K562 (cell line): ENCODE measurements around the gene GALNT18. TPM values are rescaled to one million over a fixed set of nuclear protein-coding genes. Genes with fewer than 3 reads are reported as not detected.

Experiments used
- ATAC-seq: fragments of 200-7000 bp; cut with Tn5 transposase; 3 replicates; pipeline ENCODE4 v1.9.1; 2020; ENCODE audit warnings: moderate library complexity
- BruUV-seq: library from RNA; stranded (reverse); fragments of 400-500 nt; replicated peaks from 2 replicates; lab custom pipeline; 2021; lab: Mats Ljungman, UMichigan
- CTCF ChIA-PET: fragments of 300-600 bp; formaldehyde crosslinking; extraction: SDS; loops from one replicate; lab custom pipeline; 2021; ENCODE audit warnings: low intra/inter-chr PET ratio; lab: Yijun Ruan, JAX
- POLR2A ChIA-PET: fragments of 300-600, 350-650 bp; sonication (Branson Sonifier 250); formaldehyde crosslinking; extraction: SDS; loops from one replicate; lab custom pipeline; 2021; ENCODE audit warnings: antibody characterized with exemption, inconsistent platforms; lab: Yijun Ruan, JAX
- DNase-seq, 4 experiments: peaks; one replicate each; pipeline versions ENCODE4 v3.0.0 to v3.0.0-alpha.2; 2011 to 2018; ENCODE audit warnings: low spot score in 3 of 4, mixed read lengths in 3 of 4; ENCODE audit errors: extremely low read depth in 1 of 4
- FAIRE-seq: peaks from 2 replicates; lab custom pipeline; 2011; peaks lifted over from hg19 to GRCh38; lab: Jason Lieb, UNC
- H2AFZ ChIP-seq: 2 replicates; pipeline ENCODE4 v1.6.0; 2011; ENCODE audit warnings: low read depth, low read length, control low read depth, inconsistent platforms
- H3K27ac ChIP-seq: fragments of 200-600 bp; 3 replicates; pipeline ENCODE4 v1.8.0; 2011; ENCODE audit warnings: low read depth, mild to moderate bottlenecking, control low read depth, inconsistent platforms, low read length, moderate library complexity, mixed read lengths; ENCODE audit errors: extremely low read depth
- H3K27me3 ChIP-seq, 2 experiments: fragments of 300-600 bp in 1 of 2; 2 replicates in 1 of 2; 3 replicates in 1 of 2; pipeline versions ENCODE4 v1.6.0 to v1.8.0; 2011; ENCODE audit warnings: inconsistent platforms in 2 of 2, low read length in 2 of 2, mild to moderate bottlenecking in 1 of 2, mixed read lengths in 1 of 2, moderate library complexity in 1 of 2; ENCODE audit not compliant: control insufficient read depth in 2 of 2, insufficient read depth in 2 of 2
- H3K36me3 ChIP-seq: fragments of 300-600 bp; 3 replicates; pipeline ENCODE4 v1.8.0; 2011; ENCODE audit warnings: mild to moderate bottlenecking, low read length, inconsistent platforms; ENCODE audit not compliant: control insufficient read depth, insufficient read depth
- H3K4me1 ChIP-seq, 2 experiments: fragments of 200-600 bp in 1 of 2; replicated peaks in 1 of 2; 2 replicates in 1 of 2; 3 replicates in 1 of 2; pipeline versions ENCODE4 v1.5.1 to v1.8.0; 2011; ENCODE audit warnings: inconsistent platforms in 2 of 2, low read length in 2 of 2, mild to moderate bottlenecking in 1 of 2, mixed read lengths in 1 of 2, moderate library complexity in 1 of 2; ENCODE audit not compliant: control insufficient read depth in 2 of 2, insufficient read depth in 2 of 2
- H3K4me2 ChIP-seq: 2 replicates; pipeline ENCODE4 v1.6.1; 2011; ENCODE audit warnings: low read length, control low read depth, inconsistent platforms, mixed read lengths; ENCODE audit not compliant: insufficient read depth
- H3K4me3 ChIP-seq: fragments of 200-600 bp; sonication (generic), shearing (Covaris generic); 2 replicates; pipeline ENCODE4 v1.5.1; 2016; ENCODE audit warnings: control low read depth, inconsistent platforms
- H3K79me2 ChIP-seq: fragments of 200-600 bp; 3 replicates; pipeline ENCODE4 v1.8.0; 2011; ENCODE audit warnings: low read length, inconsistent platforms; ENCODE audit not compliant: control insufficient read depth, insufficient read depth
- H3K9ac ChIP-seq, 2 experiments: 2 replicates each; pipeline versions ENCODE4 v1.6.0 to v1.6.1; 2011; ENCODE audit warnings: low read depth in 2 of 2, low read length in 2 of 2, control low read depth in 1 of 2, inconsistent platforms in 1 of 2, mild to moderate bottlenecking in 1 of 2, mixed read lengths in 1 of 2; ENCODE audit not compliant: insufficient read depth in 1 of 2
- H3K9me1 ChIP-seq: one replicate; pipeline ENCODE4 v1.6.0; 2011; ENCODE audit warnings: inconsistent platforms, mild to moderate bottlenecking, low read length, moderate library complexity; ENCODE audit not compliant: control insufficient read depth, insufficient read depth
- H3K9me3 ChIP-seq: replicated peaks from 2 replicates; pipeline ENCODE4 v1.5.1; 2011; ENCODE audit warnings: low read depth, low read length, inconsistent platforms; ENCODE audit not compliant: control insufficient read depth, insufficient read depth
- H4K20me1 ChIP-seq: replicated peaks from 2 replicates; pipeline ENCODE4 v1.6.1; 2011; ENCODE audit warnings: low read length, inconsistent platforms, mixed read lengths; ENCODE audit not compliant: control insufficient read depth, insufficient read depth
- ASH1L ChIP-seq: fragments of 450-650 bp; IDR thresholded peaks from 2 replicates; pipeline ENCODE4 v1.6.1; 2018; ENCODE audit warnings: borderline replicate concordance, mild to moderate bottlenecking, low read depth; ENCODE audit not compliant: partially characterized antibody
- FOXO4 ChIP-seq: fragments of 450-650 bp; formaldehyde crosslinking; IDR thresholded peaks from 2 replicates; pipeline ENCODE4 v1.4.0; 2020; ENCODE audit warnings: mild to moderate bottlenecking, moderate library complexity
- MAZ ChIP-seq, 2 experiments: fragments of 450-650 bp in 1 of 2; sonication (generic) in 1 of 2; formaldehyde crosslinking; IDR thresholded peaks in 1 of 2; conservative IDR thresholded peaks in 1 of 2; 2 replicates each; pipeline versions ENCODE4 v1.4.0 to v1.5.0; 2020; ENCODE audit warnings: mild to moderate bottlenecking in 1 of 2, missing genetic modification reagents in 1 of 2
- MTA3 ChIP-seq: fragments of 450-650 bp; formaldehyde crosslinking; IDR thresholded peaks from 2 replicates; pipeline ENCODE4 v1.6.1; 2017; ENCODE audit warnings: mild to moderate bottlenecking, borderline replicate concordance
- RBM14 ChIP-seq: fragments of 200-400 bp; formaldehyde crosslinking; IDR thresholded peaks from 2 replicates; pipeline ENCODE4 v1.6.1; 2018; ENCODE audit warnings: low read depth, mild to moderate bottlenecking, low read length, moderate library complexity, borderline replicate concordance; ENCODE audit not compliant: insufficient read depth
- SIRT6 ChIP-seq: IDR thresholded peaks from one replicate; pipeline ENCODE4 v1.6.1; 2012; ENCODE audit warnings: low read depth, mild to moderate bottlenecking, control low read depth, inconsistent platforms, low read length, moderate library complexity
- SOX6 ChIP-seq: fragments of 450-650 bp; IDR thresholded peaks from 2 replicates; pipeline ENCODE4 v1.6.1; 2014; ENCODE audit warnings: mild to moderate bottlenecking
- XRCC3 ChIP-seq: fragments of 450-650 bp; IDR thresholded peaks from 2 replicates; pipeline ENCODE4 v1.6.1; 2017; ENCODE audit warnings: mild to moderate bottlenecking, moderate library complexity
- ZNF263 ChIP-seq: sonication (generic); formaldehyde crosslinking; IDR thresholded peaks from 2 replicates; pipeline ENCODE4 v1.8.0; 2022; ENCODE audit warnings: mild to moderate bottlenecking, missing genetic modification reagents, borderline replicate concordance
- ZNF57 ChIP-seq: fragments of 450-650 bp; formaldehyde crosslinking; IDR thresholded peaks from 2 replicates; pipeline ENCODE4 v1.4.0; 2020; ENCODE audit warnings: mild to moderate bottlenecking, moderate library complexity
- ZNF717 ChIP-seq: fragments of 250-450 bp; sonication (Bioruptor Pico); IDR thresholded peaks from 2 replicates; pipeline ENCODE4 v1.5.0; 2021
- ZNF76 ChIP-seq: fragments of 250-450 bp; sonication (Bioruptor Pico); IDR thresholded peaks from 2 replicates; pipeline ENCODE4 v1.4.0; 2020; ENCODE audit warnings: mild to moderate bottlenecking, moderate library complexity, borderline replicate concordance
- WGBS: fragments of 100-300 bp; shearing (Covaris generic); methylation state at CpG from one replicate; pipeline ENCODE4 v1.1.6; 2016; ENCODE audit warnings: low coverage, mixed read lengths; ENCODE audit not compliant: insufficient coverage; ENCODE audit errors: missing lambda C conversion rate; 5-methylcytosine and 5-hydroxymethylcytosine counted together
- in situ Hi-C: fragments of 300-500 bp; cut with MboI; formaldehyde crosslinking; loops from 4 replicates; pipeline ENCODE4 v1.15.0; 2018; ENCODE audit warnings: inconsistent platforms, mixed read lengths
- intact Hi-C: fragments of 100-400 bp; cut with micrococcal nuclease; formaldehyde crosslinking; loops from 2 replicates; pipeline ENCODE4 v1.14.2; 2022
- polyA plus RNA-seq, 8 experiments: library from polyadenylated mRNA; depleted of rRNA in 4 of 8; stranded (reverse) in 5 of 8; unstranded in 3 of 8; fragments of >200 nt; fragmentation: Nextera tagmentation in 2 of 8; fragmentation: Illumina TruSeq in 1 of 8; extraction: Ambion mirVana in 2 of 8; extraction: Trizol in 1 of 8; gene quantifications; 2 replicates each; pipeline versions ENCODE4 v1.2.1 to v1.2.3, GENCODE V29; 2011 to 2014; ENCODE audit warnings: inconsistent platforms in 1 of 8, missing spikeins in 1 of 8
- total RNA-seq, 7 experiments: library from RNA; depleted of rRNA in 6 of 7; stranded (reverse); fragments of >200 nt in 6 of 7; fragmentation: Illumina TruSeq in 2 of 7; extraction: Trizol in 2 of 7; gene quantifications; 2 replicates each; pipeline versions ENCODE4 v1.2.1 to v1.2.3, GENCODE V29; 2011 to 2021; ENCODE audit warnings: low replicate concordance in 1 of 7
- TF ChIP-seq, protein P1 (sequence below): fragments of 250-450 bp; sonication (Bioruptor Pico); IDR thresholded peaks from 2 replicates; pipeline ENCODE4 v1.4.0; 2020
- TF ChIP-seq, protein P2 (sequence below): fragments of 250-450 bp; sonication (Bioruptor Pico); IDR thresholded peaks from 2 replicates; pipeline ENCODE4 v1.4.0; 2020; ENCODE audit warnings: mild to moderate bottlenecking

Gene GALNT18
- total and polyA plus RNA-seq, 9 of the 15 experiments (the other 6 are each of a cell fraction or from before 2014, with no cell fraction given): not detected

DNA sequence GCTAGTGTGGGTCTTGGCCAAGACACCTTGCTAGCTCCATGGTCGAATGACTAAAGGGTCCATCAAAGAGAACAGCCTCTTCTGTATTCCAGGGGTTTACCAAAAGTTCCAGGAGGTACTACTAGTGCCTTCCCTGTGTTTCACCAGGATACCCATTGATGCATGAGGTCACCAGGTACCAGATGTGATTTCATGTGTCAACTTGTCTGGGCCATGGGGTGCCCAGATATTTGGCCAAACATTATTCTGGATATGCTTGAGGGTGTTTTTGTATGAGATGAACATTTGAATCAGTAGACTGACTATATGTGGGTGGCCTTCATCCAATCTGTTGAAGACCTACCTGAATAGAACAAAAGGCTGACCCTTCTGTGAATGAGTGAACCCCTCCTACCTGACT lies 92.8 kb downstream of the GALNT18 start:
- no peak overlapping the region for H3K9ac ChIP-seq
- DNase-seq (no peak), FAIRE-seq (no peak), ATAC-seq (no peak)
- intact Hi-C loops: no loop called here
- no peaks in the 10 kb centered on the region for H3K9me3 ChIP-seq
- no peaks in the 10 kb centered on the region for H3K79me2 ChIP-seq
- H3K4me3 ChIP-seq: no peak overlapping the region
- no peaks in the 10 kb centered on the region for H3K4me1 ChIP-seq
- no peak overlapping the region for H3K27ac ChIP-seq
- H3K36me3 ChIP-seq: no peaks in the 10 kb centered on the region
- in situ Hi-C loops: no loop called here
- H3K4me2 ChIP-seq: no peak overlapping the region
- no TSS peak for BruUV-seq
- H4K20me1 ChIP-seq: peaks cover 4% of the 10 kb centered on the region; the same call in 1 of the 2 replicates
- WGBS: 0% methylated on average over 1 of the region's 1 CpG
- H3K27me3 ChIP-seq: peaks cover 0 to 4% of the 10 kb centered on the region in 2 experiments; a peak in 3 of 5 replicates
- ChIA-PET POLR2A (no interaction called here), CTCF (no interaction called here)
- no peak overlapping the region for H2AFZ ChIP-seq
- no peaks in the 10 kb centered on the region for H3K9me1 ChIP-seq
- TF ChIP-seq ASH1L (no peak), ZNF717 (no peak), FOXO4 (CRISPR knock-in tag) (no peak), RBM14 (no peak), ZNF57 (no peak), XRCC3 (no peak), MAZ (CRISPR knock-in tag; conservative IDR thresholded peaks at IDR 0.05 in 1 of 2, IDR thresholded peaks at IDR 0.05 in 1 of 2) (no peak), ZNF263 (CRISPR knock-in tag) (no peak), SIRT6 (no peak), SOX6 (no peak), MTA3 (no peak), ZNF76 (CRISPR knock-in tag) (no peak)
- TF ChIP-seq, protein P1, sequence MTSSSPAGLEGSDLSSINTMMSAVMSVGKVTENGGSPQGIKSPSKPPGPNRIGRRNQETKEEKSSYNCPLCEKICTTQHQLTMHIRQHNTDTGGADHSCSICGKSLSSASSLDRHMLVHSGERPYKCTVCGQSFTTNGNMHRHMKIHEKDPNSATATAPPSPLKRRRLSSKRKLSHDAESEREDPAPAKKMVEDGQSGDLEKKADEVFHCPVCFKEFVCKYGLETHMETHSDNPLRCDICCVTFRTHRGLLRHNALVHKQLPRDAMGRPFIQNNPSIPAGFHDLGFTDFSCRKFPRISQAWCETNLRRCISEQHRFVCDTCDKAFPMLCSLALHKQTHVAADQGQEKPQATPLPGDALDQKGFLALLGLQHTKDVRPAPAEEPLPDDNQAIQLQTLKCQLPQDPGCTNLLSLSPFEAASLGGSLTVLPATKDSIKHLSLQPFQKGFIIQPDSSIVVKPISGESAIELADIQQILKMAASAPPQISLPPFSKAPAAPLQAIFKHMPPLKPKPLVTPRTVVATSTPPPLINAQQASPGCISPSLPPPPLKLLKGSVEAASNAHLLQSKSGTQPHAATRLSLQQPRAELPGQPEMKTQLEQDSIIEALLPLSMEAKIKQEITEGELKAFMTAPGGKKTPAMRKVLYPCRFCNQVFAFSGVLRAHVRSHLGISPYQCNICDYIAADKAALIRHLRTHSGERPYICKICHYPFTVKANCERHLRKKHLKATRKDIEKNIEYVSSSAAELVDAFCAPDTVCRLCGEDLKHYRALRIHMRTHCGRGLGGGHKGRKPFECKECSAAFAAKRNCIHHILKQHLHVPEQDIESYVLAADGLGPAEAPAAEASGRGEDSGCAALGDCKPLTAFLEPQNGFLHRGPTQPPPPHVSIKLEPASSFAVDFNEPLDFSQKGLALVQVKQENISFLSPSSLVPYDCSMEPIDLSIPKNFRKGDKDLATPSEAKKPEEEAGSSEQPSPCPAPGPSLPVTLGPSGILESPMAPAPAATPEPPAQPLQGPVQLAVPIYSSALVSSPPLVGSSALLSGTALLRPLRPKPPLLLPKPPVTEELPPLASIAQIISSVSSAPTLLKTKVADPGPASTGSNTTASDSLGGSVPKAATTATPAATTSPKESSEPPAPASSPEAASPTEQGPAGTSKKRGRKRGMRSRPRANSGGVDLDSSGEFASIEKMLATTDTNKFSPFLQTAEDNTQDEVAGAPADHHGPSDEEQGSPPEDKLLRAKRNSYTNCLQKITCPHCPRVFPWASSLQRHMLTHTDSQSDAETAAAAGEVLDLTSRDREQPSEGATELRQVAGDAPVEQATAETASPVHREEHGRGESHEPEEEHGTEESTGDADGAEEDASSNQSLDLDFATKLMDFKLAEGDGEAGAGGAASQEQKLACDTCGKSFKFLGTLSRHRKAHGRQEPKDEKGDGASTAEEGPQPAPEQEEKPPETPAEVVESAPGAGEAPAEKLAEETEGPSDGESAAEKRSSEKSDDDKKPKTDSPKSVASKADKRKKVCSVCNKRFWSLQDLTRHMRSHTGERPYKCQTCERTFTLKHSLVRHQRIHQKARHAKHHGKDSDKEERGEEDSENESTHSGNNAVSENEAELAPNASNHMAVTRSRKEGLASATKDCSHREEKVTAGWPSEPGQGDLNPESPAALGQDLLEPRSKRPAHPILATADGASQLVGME (CRISPR knock-in tag): no peak
- TF ChIP-seq, protein P2, sequence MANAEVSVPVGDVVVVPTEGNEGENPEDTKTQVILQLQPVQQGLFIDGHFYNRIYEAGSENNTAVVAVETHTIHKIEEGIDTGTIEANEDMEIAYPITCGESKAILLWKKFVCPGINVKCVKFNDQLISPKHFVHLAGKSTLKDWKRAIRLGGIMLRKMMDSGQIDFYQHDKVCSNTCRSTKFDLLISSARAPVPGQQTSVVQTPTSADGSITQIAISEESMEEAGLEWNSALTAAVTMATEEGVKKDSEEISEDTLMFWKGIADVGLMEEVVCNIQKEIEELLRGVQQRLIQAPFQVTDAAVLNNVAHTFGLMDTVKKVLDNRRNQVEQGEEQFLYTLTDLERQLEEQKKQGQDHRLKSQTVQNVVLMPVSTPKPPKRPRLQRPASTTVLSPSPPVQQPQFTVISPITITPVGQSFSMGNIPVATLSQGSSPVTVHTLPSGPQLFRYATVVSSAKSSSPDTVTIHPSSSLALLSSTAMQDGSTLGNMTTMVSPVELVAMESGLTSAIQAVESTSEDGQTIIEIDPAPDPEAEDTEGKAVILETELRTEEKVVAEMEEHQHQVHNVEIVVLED: no peak
